B cell (primary cell): Measurements from ENCODE around the gene HERC4.

ENCODE experiments used
- CTCF ChIP-seq: fragments of 200-600 bp; IDR thresholded peaks from one replicate; pipeline ENCODE4 v1.8.0; 2022; ENCODE audit warnings: antibody characterized with exemption, mild to moderate bottlenecking
- EZH2 ChIP-seq: IDR thresholded peaks from 2 replicates; pipeline ENCODE4 v1.6.1; 2012; ENCODE audit warnings: borderline replicate concordance, low read depth, mild to moderate bottlenecking, moderate library complexity, low read length; ENCODE audit not compliant: insufficient read depth, poor library complexity, severe bottlenecking

GRCh38 chr10:68112837-68113236 lies 37.8 kb upstream of the HERC4 start:
- TF ChIP-seq CTCF (no peak), EZH2 (no peak)
